HG02763 (cell line): ENCODE data around the gene MAN1A1.
A peak's percentile ranks its signal among the peaks of the same experiment; 100 is the strongest.

Experiments used
- ATAC-seq: cut with Tn5 transposase; IDR thresholded peaks from one replicate; pipeline ENCODE4 v1.9.1; 2021; ENCODE audit warnings: mild to moderate bottlenecking, moderate library complexity; ENCODE audit not compliant: unreplicated experiment

Gene MAN1A1

DNA sequence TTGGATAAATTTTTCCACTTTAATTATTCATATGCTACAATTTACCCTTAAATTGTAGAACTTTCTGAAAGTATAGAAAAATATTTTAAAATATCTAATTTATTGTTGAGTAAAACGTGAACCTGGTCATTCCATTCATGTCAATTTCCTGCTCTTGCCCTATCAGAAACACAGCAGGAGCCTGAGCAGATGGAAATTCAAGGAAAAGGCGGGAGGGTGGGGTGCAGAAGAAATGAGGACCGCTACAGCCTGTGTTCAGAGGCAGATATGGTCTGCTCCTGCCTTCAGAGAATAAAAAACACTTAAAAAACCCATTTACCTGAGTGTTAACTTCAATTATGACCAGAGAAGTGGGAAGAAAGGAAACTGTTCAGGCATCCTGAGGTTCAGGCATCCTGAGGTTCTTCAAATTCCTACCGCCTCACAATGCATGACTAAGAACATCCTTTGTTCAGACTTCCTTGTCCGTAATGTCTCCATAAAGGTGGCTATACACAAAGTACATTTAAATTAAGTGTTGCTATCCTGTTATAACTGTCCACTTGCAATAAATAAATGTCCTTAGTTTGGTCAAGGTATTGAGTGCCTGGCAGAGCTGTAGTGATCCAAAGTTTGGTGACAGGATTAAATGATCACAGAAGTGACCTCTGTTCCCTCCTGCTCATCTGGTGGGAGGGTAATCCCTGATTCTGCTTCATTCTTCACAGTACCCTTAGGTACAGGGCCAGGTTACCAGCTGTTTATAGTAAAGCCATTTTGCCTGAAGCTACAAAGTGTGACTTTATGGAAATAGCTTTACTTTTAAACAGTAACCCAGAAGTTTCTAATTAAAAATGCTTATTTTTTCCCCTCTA, 109.1 kb downstream of the MAN1A1 start:
- peak; percentile 48 for ATAC-seq

- ATAC-seq, result no peak
These were observed 112.3 kb downstream of the MAN1A1 start for GRCh38 chr6:119237177-119237715.

- ATAC-seq, result no peak
These were observed 114.6 kb downstream of the MAN1A1 start for GRCh38 chr6:119234941-119235340.

DNA sequence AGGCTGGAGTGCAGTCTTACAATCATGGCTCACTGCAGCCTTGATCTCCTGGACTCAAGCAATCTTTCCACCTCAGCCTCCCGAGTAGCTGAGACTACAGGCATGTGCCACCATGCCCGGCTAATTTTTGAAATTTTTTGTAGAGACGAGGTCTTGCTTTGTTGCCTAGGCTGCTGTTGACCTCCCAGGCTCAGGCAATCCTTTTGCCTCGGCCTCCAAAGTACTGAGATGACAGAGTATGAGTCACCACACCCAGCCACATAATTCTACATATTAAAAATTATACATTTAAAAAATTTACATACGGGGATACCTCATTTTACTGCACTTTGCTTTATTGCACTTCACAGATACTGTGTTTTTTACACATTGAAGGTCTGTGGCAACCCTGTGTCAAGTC, 115.1 kb downstream of the MAN1A1 start:
- ATAC-seq, result no peak

DNA sequence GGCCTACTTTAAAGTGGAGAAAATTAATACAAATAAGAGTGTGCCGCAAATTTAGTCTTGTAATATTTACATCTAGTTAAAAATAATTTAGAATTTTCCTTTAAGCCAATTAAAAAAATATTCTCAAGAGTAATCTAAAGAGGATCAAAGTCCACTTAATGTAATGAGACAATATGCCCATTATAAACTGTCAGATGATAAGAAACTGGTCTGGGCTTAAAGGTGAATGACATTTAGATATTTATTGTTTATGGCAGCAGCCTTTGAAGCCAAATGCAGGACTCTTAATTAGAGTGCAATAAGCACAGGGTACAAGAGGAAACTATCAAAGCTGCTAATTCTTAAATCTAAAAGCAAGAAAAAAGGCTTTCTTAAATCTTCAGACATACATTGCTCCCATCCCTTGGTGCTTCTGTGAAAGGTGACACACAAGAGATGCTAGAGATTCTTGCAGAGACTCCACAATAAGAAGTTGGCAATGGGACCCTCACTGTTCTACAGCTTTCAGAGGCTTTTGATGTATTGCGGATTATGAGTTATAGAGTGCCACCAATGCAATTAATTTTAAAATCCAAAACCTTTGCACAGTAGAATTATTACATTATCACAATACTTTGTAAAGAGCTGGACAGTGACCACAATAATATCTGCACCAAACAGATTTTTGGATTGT, 116.1 kb downstream of the MAN1A1 start:
- no peak for ATAC-seq

GRCh38 chr6:119231394-119231793, 118.2 kb downstream of the MAN1A1 start:
- ATAC-seq, result no peak

- ATAC-seq, result no peak
These were observed 119.4 kb downstream of the MAN1A1 start for GRCh38 chr6:119230160-119230559.

- no peak for ATAC-seq
These were observed 122.2 kb downstream of the MAN1A1 start for GRCh38 chr6:119227377-119227776.

- no peak for ATAC-seq
These were observed 123.5 kb downstream of the MAN1A1 start for GRCh38 chr6:119226089-119226488.

GRCh38 chr6:119224095-119224701, 125.4 kb downstream of the MAN1A1 start:
- ATAC-seq, result no peak

GRCh38 chr6:119220452-119220851, 129.1 kb downstream of the MAN1A1 start:
- no peak for ATAC-seq

DNA sequence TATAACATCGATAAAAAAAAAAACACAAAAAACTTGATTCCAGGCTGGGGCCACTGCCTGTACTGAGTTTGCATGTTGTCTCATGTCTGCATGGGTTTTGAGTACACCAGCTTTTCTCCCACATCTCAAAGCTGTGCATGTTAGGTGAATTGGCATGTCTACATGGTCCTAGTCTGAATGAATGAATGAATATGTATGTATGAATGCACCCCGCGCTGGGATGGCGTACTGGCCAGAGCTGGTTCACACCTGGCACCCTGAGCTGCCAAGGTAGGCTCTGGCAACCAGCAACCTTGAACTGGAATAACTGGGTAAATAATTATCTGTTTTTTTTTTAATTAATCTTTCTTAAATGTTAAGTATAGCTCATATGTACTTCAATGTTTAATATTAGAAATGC, 131.0 kb downstream of the MAN1A1 start:
- no peak for ATAC-seq

GRCh38 chr6:119215885-119216590, 133.5 kb downstream of the MAN1A1 start:
- no peak for ATAC-seq

- ATAC-seq, result no peak
These were observed 134.3 kb downstream of the MAN1A1 start for GRCh38 chr6:119215309-119215708.

DNA sequence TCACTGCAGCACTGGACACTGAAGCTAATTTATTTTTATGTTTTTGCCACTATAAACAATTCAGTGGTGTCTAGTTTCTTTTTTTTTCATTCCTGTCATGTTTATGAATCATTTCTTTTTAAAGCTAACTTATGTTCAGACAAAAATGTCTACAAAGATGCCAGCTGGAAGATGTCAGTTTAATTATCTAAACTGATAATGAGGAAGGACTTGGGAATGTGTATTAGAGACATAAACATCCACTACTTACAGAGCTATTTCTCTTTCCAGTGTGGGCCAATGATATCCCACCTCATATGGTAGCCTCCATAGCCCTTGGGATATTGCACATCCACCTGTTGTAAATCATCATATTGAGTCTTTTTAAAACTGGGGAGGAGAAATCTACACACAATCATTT, 139.0 kb downstream of the MAN1A1 start:
- no peak for ATAC-seq

DNA sequence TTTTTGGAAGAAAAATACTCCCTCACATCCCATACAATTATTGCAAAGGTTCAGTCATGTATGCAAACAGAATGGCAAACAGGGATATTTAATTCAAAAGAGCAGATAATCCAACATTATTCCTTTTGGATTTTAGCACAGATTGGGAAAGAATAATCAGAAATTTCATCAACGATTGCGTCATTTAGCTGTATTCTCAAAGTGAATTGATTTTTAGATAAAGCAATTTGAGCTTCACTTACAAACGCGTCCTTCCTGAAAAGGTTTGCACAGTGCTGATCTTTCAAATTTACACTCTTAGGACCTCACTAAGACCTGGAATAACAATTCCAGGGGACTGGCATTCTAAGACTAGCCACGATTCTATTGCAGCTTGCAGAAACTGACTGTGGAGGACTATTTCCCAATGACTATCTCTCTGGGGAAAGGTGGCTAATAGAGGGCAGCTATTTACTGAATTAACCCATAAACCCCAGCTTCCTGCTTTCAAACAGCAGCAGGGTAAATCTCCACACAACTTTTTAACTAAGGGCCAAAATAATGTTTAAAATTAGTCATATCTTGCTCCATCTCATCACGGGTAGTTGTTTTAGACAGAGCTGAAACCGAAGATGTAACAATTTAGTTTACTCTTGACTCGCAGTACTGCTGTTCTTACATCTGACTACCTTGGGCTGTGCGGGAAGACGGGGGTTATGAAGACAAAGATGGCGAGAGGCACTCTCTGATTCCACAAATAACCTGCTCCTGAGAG, 139.9 kb downstream of the MAN1A1 start:
- peak; percentile 49 for ATAC-seq

DNA sequence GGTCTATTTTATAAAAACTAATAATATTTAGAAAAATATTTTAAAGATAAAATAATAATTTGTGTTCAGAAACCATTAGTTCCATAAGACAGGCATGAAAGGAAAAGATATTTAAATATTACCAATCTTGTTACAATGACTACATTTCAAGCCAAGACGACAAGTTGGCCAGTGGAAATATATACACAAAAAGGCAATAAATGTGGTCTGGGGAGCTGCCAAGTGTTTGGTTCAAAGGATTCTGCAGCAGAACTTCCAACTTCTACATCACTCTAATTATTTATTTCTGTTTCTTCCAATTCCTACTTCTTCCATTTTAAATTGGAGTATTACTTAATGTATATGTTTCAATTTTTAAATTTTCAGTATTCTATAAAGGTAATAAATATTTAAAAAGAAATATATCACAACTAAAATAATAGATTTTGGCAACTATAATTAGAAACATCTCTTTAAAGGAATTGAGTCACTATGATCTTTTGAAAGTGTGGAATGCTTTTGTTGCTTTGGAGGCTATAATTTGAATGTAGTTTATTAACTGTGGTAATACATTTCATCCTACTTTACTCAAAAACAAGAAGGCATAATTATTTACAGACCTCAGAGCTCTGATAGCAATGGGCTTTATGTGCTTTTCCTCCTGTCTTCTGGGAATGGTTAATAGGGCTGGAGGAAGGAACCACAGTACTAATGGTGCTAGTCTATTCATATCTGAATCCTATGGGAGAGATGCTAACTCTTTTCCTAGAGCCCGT, 141.4 kb downstream of the MAN1A1 start:
- no peak for ATAC-seq

- no peak for ATAC-seq
These were observed 142.2 kb downstream of the MAN1A1 start for GRCh38 chr6:119207327-119207726.

DNA sequence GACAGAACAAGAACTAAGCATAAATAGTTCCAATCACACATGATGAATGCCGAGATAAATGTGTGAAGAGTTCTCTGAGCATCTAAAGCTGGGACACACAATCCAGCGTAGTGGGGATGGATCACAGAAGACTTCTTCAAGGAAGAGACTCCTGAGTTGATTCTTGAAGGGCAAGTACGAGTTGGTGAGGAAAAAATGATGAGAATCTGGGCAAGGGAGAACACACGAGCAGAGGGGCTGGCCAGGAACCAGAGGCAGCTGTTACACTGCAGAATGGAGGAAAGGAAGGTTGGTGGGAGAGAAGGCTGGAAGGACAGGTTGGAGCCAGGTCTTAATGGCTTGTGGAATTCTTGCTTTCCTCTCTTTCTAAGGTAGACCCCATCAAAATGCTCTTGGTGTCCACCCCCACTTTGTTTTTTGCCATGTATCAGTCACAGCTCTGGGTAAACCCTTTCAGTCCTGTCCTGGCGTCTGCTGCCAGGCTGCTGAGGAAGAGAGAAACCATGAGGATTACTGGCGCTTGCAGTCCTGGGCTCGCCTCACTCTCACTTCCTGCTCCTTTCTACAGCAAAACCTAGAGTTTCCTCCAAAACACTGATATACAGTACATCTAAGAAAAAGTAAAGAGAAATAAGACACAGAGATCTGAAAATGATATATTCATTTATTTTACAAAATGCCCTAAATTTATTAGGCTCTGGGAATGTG, 143.5 kb downstream of the MAN1A1 start:
- ATAC-seq, result peak; percentile 86
